SJSA1 (cell line): ENCODE measurements around the gene ERFL. TPM values are rescaled to one million over a fixed set of nuclear protein-coding genes. Genes with fewer than 3 reads are reported as not detected.

ENCODE experiments used
- DNase-seq, 2 experiments: peaks; one replicate each; pipeline ENCODE4 v3.0.0-alpha.2; 2015 to 2020; ENCODE audit warnings: low spot score in 2 of 2, low read depth in 1 of 2
- H3K27ac ChIP-seq: fragments of 250-450 bp; sonication (Bioruptor Pico); 2 replicates; pipeline ENCODE4 v1.5.1; 2020; ENCODE audit warnings: mild to moderate bottlenecking, moderate library complexity
- H3K27me3 ChIP-seq: fragments of 250-450 bp; sonication (Bioruptor Pico); replicated peaks from 2 replicates; pipeline ENCODE4 v1.5.1; 2020; ENCODE audit warnings: mild to moderate bottlenecking, moderate library complexity
- H3K36me3 ChIP-seq: fragments of 250-450 bp; sonication (Bioruptor Pico); 2 replicates; pipeline ENCODE4 v1.5.1; 2020; ENCODE audit warnings: mild to moderate bottlenecking
- H3K4me1 ChIP-seq: fragments of 250-450 bp; sonication (Bioruptor Pico); replicated peaks from 2 replicates; pipeline ENCODE4 v1.6.1; 2021; ENCODE audit warnings: mild to moderate bottlenecking
- H3K4me3 ChIP-seq: fragments of 250-450 bp; sonication (Bioruptor Pico); 2 replicates; pipeline ENCODE4 v1.5.1; 2020; ENCODE audit warnings: mild to moderate bottlenecking
- H3K9me3 ChIP-seq: fragments of 250-450 bp; sonication (Bioruptor Pico); replicated peaks from 2 replicates; pipeline ENCODE4 v1.5.1; 2020; ENCODE audit warnings: mild to moderate bottlenecking
- total RNA-seq: library from RNA; depleted of rRNA; stranded (reverse); fragments of >200 nt; shearing (Covaris generic); gene quantifications from 2 replicates; pipeline ENCODE4 v1.2.3, GENCODE V29; 2014

ERFL gene
- total RNA-seq, 1 experiment from 2014 or later = not detected

GRCh38 chr19:41926763-41927496 is 1.3 kb downstream of the ERFL start:
- Histone ChIP-seq H3K27ac (no peak overlapping the region), H3K4me3 (no peak overlapping the region), H3K27me3 (peaks cover 72% of the 10 kb centered on the region), H3K4me1 (no peaks in the 10 kb centered on the region), H3K36me3 (no peaks in the 10 kb centered on the region), H3K9me3 (no peaks in the 10 kb centered on the region)
- DNase-seq = no peak

DNA sequence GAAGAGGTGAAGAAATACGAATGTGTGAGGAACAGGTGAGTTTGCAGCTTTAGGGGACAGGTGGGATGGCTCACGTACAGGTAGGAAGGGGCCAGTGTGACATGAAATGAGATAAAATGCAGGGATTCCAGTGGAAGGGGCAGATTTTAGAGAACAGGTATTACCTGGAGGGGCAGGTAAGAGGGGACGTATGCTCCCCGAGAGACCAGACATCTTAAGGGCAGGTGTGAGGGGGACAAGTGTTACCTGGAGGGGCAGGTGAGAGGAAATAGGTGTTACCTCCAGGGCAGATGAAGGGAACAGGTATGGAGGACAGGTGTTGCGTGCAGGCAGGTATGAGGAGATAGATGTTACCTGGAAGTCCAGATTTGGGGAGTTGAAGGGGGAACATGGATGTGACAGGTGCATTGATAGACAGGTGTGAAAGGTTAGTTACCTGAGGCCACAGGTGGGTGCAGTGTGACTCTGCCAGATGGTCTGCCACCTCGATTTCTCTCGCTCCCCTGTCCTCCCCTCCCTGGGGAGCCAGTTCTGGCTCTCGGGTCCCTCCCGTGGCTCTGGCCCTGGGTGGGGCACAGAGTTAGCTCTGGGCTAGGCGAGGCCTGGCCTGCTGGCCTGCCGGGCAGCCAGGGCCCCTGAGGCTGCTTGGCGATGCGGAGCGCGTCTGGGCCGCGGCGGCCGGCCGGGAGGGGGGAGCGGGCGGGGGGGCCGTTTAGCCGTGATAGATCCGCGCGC is 2.1 kb downstream of the ERFL start:
- Histone ChIP-seq H3K9me3 (no peaks in the 10 kb centered on the region), H3K4me3 (no peak overlapping the region), H3K36me3 (no peaks in the 10 kb centered on the region), H3K27me3 (peaks cover 69% of the 10 kb centered on the region), H3K4me1 (no peaks in the 10 kb centered on the region), H3K27ac (no peak overlapping the region)
- no peak for DNase-seq

DNA sequence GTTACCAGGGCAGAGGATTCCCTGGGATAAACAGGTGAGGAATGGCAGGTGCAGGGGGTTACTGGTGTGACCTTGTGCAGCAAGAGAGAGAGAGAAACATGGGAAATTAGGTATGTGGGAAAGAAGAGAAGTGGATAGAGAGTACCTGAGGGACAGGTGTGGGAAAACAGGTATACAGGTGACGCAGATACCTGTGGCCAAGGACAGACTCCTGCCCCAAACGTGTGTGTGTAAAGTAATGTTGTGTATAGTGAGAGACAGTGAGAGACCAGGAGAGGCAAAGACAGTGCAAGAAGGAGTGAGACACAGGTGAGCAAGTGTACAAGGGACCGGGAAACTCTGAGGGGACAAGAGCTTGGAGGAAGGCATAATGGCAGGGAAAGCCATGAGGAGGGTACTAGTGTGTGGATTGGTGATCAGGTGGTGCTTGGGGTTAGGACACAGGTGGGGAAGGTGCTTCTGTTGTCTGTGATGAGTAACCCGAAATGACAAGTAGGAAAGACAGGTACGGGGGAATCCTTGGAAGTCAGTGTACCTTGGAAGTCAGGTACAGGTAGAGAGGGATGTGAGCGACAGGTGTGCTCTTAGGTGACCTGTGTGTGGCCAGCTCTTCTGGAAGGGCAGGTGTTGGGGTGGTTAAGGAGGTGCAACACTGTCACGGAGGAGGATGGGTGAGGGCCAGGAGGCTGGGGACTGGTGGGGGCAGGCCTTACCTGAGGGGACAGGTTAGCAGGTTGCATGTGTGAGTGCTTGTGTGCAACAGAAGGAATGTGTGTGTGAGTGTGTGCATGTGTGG is 2.8 kb downstream of the ERFL start:
- no peaks in the 10 kb centered on the region for H3K4me1 ChIP-seq
- no peaks in the 10 kb centered on the region for H3K9me3 ChIP-seq
- H3K36me3 ChIP-seq = no peaks in the 10 kb centered on the region
- peaks cover 69% of the 10 kb centered on the region for H3K27me3 ChIP-seq
- no peak overlapping the region for H3K4me3 ChIP-seq
- no peak for DNase-seq
- no peak overlapping the region for H3K27ac ChIP-seq

- Histone ChIP-seq H3K27me3 (peaks cover 60% of the 10 kb centered on the region), H3K36me3 (no peaks in the 10 kb centered on the region), H3K9me3 (no peaks in the 10 kb centered on the region), H3K27ac (no peak overlapping the region), H3K4me3 (no peak overlapping the region), H3K4me1 (no peaks in the 10 kb centered on the region)
- no peak for DNase-seq
These were observed 3.8 kb downstream of the ERFL start for GRCh38 chr19:41924151-41925145.

GRCh38 chr19:41923045-41923788 is 5.0 kb downstream of the ERFL start:
- no peaks in the 10 kb centered on the region for H3K9me3 ChIP-seq
- DNase-seq = no peak
- no peak overlapping the region for H3K27ac ChIP-seq
- H3K4me3 ChIP-seq = no peak overlapping the region
- H3K4me1 ChIP-seq = no peaks in the 10 kb centered on the region
- H3K27me3 ChIP-seq = peaks cover 49% of the 10 kb centered on the region
- no peaks in the 10 kb centered on the region for H3K36me3 ChIP-seq

GRCh38 chr19:41922585-41922984 is 5.7 kb downstream of the ERFL start:
- Histone ChIP-seq H3K4me1 (no peaks in the 10 kb centered on the region), H3K4me3 (no peak overlapping the region), H3K27ac (no peak overlapping the region), H3K27me3 (peaks cover 46% of the 10 kb centered on the region), H3K9me3 (no peaks in the 10 kb centered on the region), H3K36me3 (no peaks in the 10 kb centered on the region)
- DNase-seq = no peak

- no peak for DNase-seq
- Histone ChIP-seq H3K27me3 (peaks cover 42% of the 10 kb centered on the region), H3K36me3 (no peaks in the 10 kb centered on the region), H3K9me3 (no peaks in the 10 kb centered on the region), H3K27ac (no peak overlapping the region), H3K4me3 (no peak overlapping the region), H3K4me1 (no peaks in the 10 kb centered on the region)
These were observed 6.4 kb downstream of the ERFL start for GRCh38 chr19:41921577-41922576.

GRCh38 chr19:41920882-41921576 is 7.2 kb downstream of the ERFL start:
- no peak for DNase-seq
- H3K36me3 ChIP-seq = no peaks in the 10 kb centered on the region
- no peaks in the 10 kb centered on the region for H3K9me3 ChIP-seq
- no peak overlapping the region for H3K4me3 ChIP-seq
- H3K4me1 ChIP-seq = no peaks in the 10 kb centered on the region
- no peak overlapping the region for H3K27ac ChIP-seq
- peaks cover 44% of the 10 kb centered on the region for H3K27me3 ChIP-seq

DNA sequence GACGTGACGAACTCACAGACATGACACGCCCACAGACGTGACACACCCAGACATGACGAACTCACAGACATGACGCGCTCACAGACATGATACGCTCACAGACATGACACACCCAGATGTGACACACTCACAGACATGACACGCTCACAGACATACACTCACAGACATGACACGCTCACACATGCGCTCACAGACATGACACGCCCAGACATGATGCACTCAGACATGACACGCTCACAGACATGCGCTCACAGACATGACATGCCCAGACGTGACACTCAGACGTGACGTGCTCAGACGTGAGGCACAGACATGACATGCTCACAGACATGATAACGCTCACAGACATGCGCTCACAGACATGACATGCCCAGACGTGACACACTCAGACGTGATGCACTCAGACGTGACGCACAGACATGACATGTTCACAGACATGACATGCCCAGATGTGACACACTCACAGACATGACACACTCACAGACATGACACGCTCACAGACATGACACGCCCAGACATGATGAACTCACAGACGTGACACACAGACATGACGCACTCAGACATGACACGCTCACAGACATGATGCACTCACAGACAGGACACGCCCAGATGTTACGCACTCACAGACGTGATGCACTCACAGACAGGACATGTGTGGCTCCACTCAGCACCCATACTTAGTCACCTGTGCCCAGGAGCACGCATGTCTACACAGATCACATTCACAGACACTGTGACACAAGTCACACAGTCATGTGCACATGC is 8.1 kb downstream of the ERFL start:
- Histone ChIP-seq H3K4me3 (no peak overlapping the region), H3K36me3 (no peaks in the 10 kb centered on the region), H3K4me1 (peaks cover 3% of the 10 kb centered on the region; the same call in 1 of the 2 replicates), H3K27me3 (peaks cover 50% of the 10 kb centered on the region), H3K9me3 (no peaks in the 10 kb centered on the region), H3K27ac (no peak overlapping the region)
- DNase-seq = no peak

- Histone ChIP-seq H3K4me1 (peaks cover 3% of the 10 kb centered on the region; the same call in 1 of the 2 replicates), H3K27ac (no peak overlapping the region), H3K9me3 (no peaks in the 10 kb centered on the region), H3K27me3 (peaks cover 53% of the 10 kb centered on the region), H3K36me3 (no peaks in the 10 kb centered on the region), H3K4me3 (no peak overlapping the region)
- DNase-seq = no peak
These were observed 9.5 kb downstream of the ERFL start for GRCh38 chr19:41918653-41919244.
